ENCODE measurements around the gene AHSP.

- no peak for TF ChIP-seq CTCF (conservative IDR thresholded peaks at IDR 0.05 in 1 of 2, IDR thresholded peaks at IDR 0.05 in 1 of 2; ENCODE audit: extremely low read depth in 1 of 2, insufficient read depth in 1 of 2, low read depth in 1 of 2, low read length in 2 of 2)
- TF ChIP-seq EZH2 (IDR thresholded peaks at IDR 0.05; ENCODE audit: borderline replicate concordance, low read length): no peak
Observed at GRCh38 chr16:31521368-31521767, 6.3 kb upstream of the AHSP start.
